Trophoblast cell (in vitro differentiated cells and primary cell): ENCODE measurements around the gene ASB4.

ENCODE experiments used
- DNase-seq, 2 donors: peaks; one replicate each; pipeline ENCODE4 v3.0.0-alpha.2; 2016
- H2AFZ ChIP-seq: 2 replicates; pipeline ENCODE4 v1.6.1; 2013; ENCODE audit warnings: low read length, moderate library complexity, mild to moderate bottlenecking; ENCODE audit not compliant: insufficient read depth, poor library complexity
- H2AK5ac ChIP-seq: 2 replicates; pipeline ENCODE4 v1.6.1; 2013; ENCODE audit warnings: mild to moderate bottlenecking, low read length
- H2BK120ac ChIP-seq: 2 replicates; pipeline ENCODE4 v1.6.1; 2013; ENCODE audit warnings: low read length, mild to moderate bottlenecking, moderate library complexity; ENCODE audit not compliant: insufficient read depth, poor library complexity
- H2BK12ac ChIP-seq: 2 replicates; pipeline ENCODE4 v1.6.1; 2013; ENCODE audit warnings: mild to moderate bottlenecking, low read length, moderate library complexity
- H2BK5ac ChIP-seq: 2 replicates; pipeline ENCODE4 v1.6.1; 2013; ENCODE audit warnings: low read length, low read depth, moderate library complexity, mild to moderate bottlenecking; ENCODE audit not compliant: poor library complexity
- H3K14ac ChIP-seq: 2 replicates; pipeline ENCODE4 v1.6.1; 2013; ENCODE audit warnings: mild to moderate bottlenecking, low read length
- H3K18ac ChIP-seq: 2 replicates; pipeline ENCODE4 v1.6.1; 2013; ENCODE audit warnings: mild to moderate bottlenecking, low read length
- H3K23ac ChIP-seq: 2 replicates; pipeline ENCODE4 v1.6.1; 2013; ENCODE audit warnings: low read length
- H3K27ac ChIP-seq: 2 replicates; pipeline ENCODE4 v1.5.1; 2013; ENCODE audit warnings: low read depth, mild to moderate bottlenecking, inconsistent platforms, low read length, moderate library complexity
- H3K27me3 ChIP-seq: 2 replicates; pipeline ENCODE4 v1.6.1; 2013; ENCODE audit warnings: inconsistent platforms, mild to moderate bottlenecking, low read length, moderate library complexity; ENCODE audit not compliant: insufficient read depth
- H3K36me3 ChIP-seq, 2 experiments: 1 replicate in 1 of 2; 2 replicates in 1 of 2; pipeline ENCODE4 v1.6.1; 2013; ENCODE audit warnings: low read length in 2 of 2, mild to moderate bottlenecking in 2 of 2, moderate library complexity in 1 of 2; ENCODE audit not compliant: insufficient read depth in 2 of 2, control insufficient read depth in 1 of 2
- H3K4ac ChIP-seq: 2 replicates; pipeline ENCODE4 v1.6.1; 2013; ENCODE audit warnings: low read depth, mild to moderate bottlenecking, low read length, moderate library complexity
- H3K4me1 ChIP-seq, 2 experiments: 1 replicate in 1 of 2; 2 replicates in 1 of 2; pipeline ENCODE4 v1.6.1; 2013; ENCODE audit warnings: low read length in 2 of 2, mild to moderate bottlenecking in 2 of 2, moderate library complexity in 1 of 2; ENCODE audit not compliant: insufficient read depth in 2 of 2, control insufficient read depth in 1 of 2
- H3K4me2 ChIP-seq: 2 replicates; pipeline ENCODE4 v1.6.1; 2013; ENCODE audit warnings: inconsistent platforms, mild to moderate bottlenecking, low read length, moderate library complexity
- H3K4me3 ChIP-seq: 2 replicates; pipeline ENCODE4 v1.5.1; 2013; ENCODE audit warnings: mild to moderate bottlenecking, low read depth, low read length, inconsistent platforms
- H3K79me1 ChIP-seq: one replicate; pipeline ENCODE4 v1.6.1; 2013; ENCODE audit warnings: low read length
- H3K79me2 ChIP-seq: 2 replicates; pipeline ENCODE4 v1.6.1; 2013; ENCODE audit warnings: low read length, mild to moderate bottlenecking; ENCODE audit not compliant: control insufficient read depth, insufficient read depth, poor library complexity
- H3K9ac ChIP-seq: 2 replicates; pipeline ENCODE4 v1.6.1; 2013; ENCODE audit warnings: mild to moderate bottlenecking, low read length
- H3K9me3 ChIP-seq: 2 replicates; pipeline ENCODE4 v1.6.1; 2013; ENCODE audit warnings: low read depth, mild to moderate bottlenecking, control low read depth, inconsistent platforms, low read length; ENCODE audit not compliant: insufficient read depth
- H4K12ac ChIP-seq: 2 replicates; pipeline ENCODE4 v1.6.1; 2013; ENCODE audit warnings: low read depth, mild to moderate bottlenecking, low read length, moderate library complexity
- H4K8ac ChIP-seq: 2 replicates; pipeline ENCODE4 v1.6.1; 2013; ENCODE audit warnings: low read depth, mild to moderate bottlenecking, low read length, moderate library complexity
- H4K91ac ChIP-seq: one replicate; pipeline ENCODE4 v1.6.1; 2013; ENCODE audit warnings: low read depth, mild to moderate bottlenecking, low read length, moderate library complexity
- WGBS: extraction: QIAGEN DNeasy Blood & Tissue Kit; methylation state at CpG from one replicate; pipeline ENCODE4 v1.1.7; 2013; ENCODE audit warnings: missing lambda C conversion rate; ENCODE audit not compliant: insufficient read length, insufficient coverage; ENCODE audit errors: extremely low coverage; 5-methylcytosine and 5-hydroxymethylcytosine counted together

The ASB4 gene

GRCh38 chr7:95444796-95445195 lies 40.9 kb upstream of the ASB4 start:
- no peaks in the 10 kb centered on the region for H3K79me1 ChIP-seq
- H4K12ac ChIP-seq = no peak overlapping the region
- no peak overlapping the region for H2AFZ ChIP-seq
- H3K9ac ChIP-seq = no peak overlapping the region
- no peak overlapping the region for H2BK120ac ChIP-seq
- DNase-seq = no peak
- no peak overlapping the region for H3K23ac ChIP-seq
- no peak overlapping the region for H2BK5ac ChIP-seq
- H3K18ac ChIP-seq = no peak overlapping the region
- H3K4me1 ChIP-seq = no peaks in the 10 kb centered on the region
- no peak overlapping the region for H3K27ac ChIP-seq
- H3K36me3 ChIP-seq = no peaks in the 10 kb centered on the region
- no peak overlapping the region for H3K4ac ChIP-seq
- no CpG with 5 or more reads among the region's 2 CpGs for WGBS
- no peaks in the 10 kb centered on the region for H3K9me3 ChIP-seq
- H3K4me3 ChIP-seq = no peak overlapping the region
- no peak overlapping the region for H2AK5ac ChIP-seq
- no peak overlapping the region for H3K14ac ChIP-seq
- no peak overlapping the region for H3K4me2 ChIP-seq
- H4K8ac ChIP-seq = no peak overlapping the region
- no peaks in the 10 kb centered on the region for H3K79me2 ChIP-seq
- no peak overlapping the region for H2BK12ac ChIP-seq
- no peaks in the 10 kb centered on the region for H3K27me3 ChIP-seq
- H4K91ac ChIP-seq = no peak overlapping the region

GRCh38 chr7:95446618-95447017 lies 39.1 kb upstream of the ASB4 start:
- Histone ChIP-seq H3K23ac (no peak overlapping the region), H3K14ac (no peak overlapping the region), H2BK5ac (no peak overlapping the region), H3K27ac (no peak overlapping the region), H2BK12ac (no peak overlapping the region), H3K18ac (no peak overlapping the region), H3K4me3 (no peak overlapping the region), H2BK120ac (no peak overlapping the region), H3K4me1 (no peaks in the 10 kb centered on the region), H3K9me3 (no peaks in the 10 kb centered on the region), H3K36me3 (no peaks in the 10 kb centered on the region), H3K27me3 (no peaks in the 10 kb centered on the region), H3K9ac (no peak overlapping the region), H2AFZ (no peak overlapping the region), H4K91ac (no peak overlapping the region), H4K8ac (no peak overlapping the region), H4K12ac (no peak overlapping the region), H3K4me2 (no peak overlapping the region), H3K79me1 (no peaks in the 10 kb centered on the region), H3K4ac (no peak overlapping the region), H3K79me2 (no peaks in the 10 kb centered on the region), H2AK5ac (no peak overlapping the region)
- no CpG with 5 or more reads among the region's 3 CpGs for WGBS
- no peak for DNase-seq

- Histone ChIP-seq H3K4ac (no peak overlapping the region), H3K27ac (no peak overlapping the region), H3K27me3 (no peaks in the 10 kb centered on the region), H3K4me3 (no peak overlapping the region), H3K36me3 (no peaks in the 10 kb centered on the region), H3K23ac (no peak overlapping the region), H4K8ac (no peak overlapping the region), H2BK12ac (no peak overlapping the region), H3K14ac (no peak overlapping the region), H3K9me3 (no peaks in the 10 kb centered on the region), H2AFZ (no peak overlapping the region), H2AK5ac (no peak overlapping the region), H3K4me1 (no peaks in the 10 kb centered on the region), H2BK120ac (no peak overlapping the region), H2BK5ac (no peak overlapping the region), H3K4me2 (no peak overlapping the region), H3K18ac (no peak overlapping the region), H4K12ac (no peak overlapping the region), H4K91ac (no peak overlapping the region), H3K9ac (no peak overlapping the region), H3K79me2 (no peaks in the 10 kb centered on the region), H3K79me1 (no peaks in the 10 kb centered on the region)
- no CpG with 5 or more reads among the region's 2 CpGs for WGBS
- no peak for DNase-seq
Measured at GRCh38 chr7:95454438-95455045, 31.2 kb upstream of the ASB4 start.

GRCh38 chr7:95457947-95458346 lies 27.8 kb upstream of the ASB4 start:
- no peak overlapping the region for H4K8ac ChIP-seq
- no peak overlapping the region for H3K4ac ChIP-seq
- no peak overlapping the region for H2BK5ac ChIP-seq
- no peak overlapping the region for H3K18ac ChIP-seq
- H3K4me1 ChIP-seq = no peaks in the 10 kb centered on the region
- H3K79me1 ChIP-seq = no peaks in the 10 kb centered on the region
- H3K9me3 ChIP-seq = peaks cover 6% of the 10 kb centered on the region
- no peak overlapping the region for H2AFZ ChIP-seq
- no peak overlapping the region for H2BK12ac ChIP-seq
- H3K27ac ChIP-seq = no peak overlapping the region
- no peak overlapping the region for H3K4me2 ChIP-seq
- H3K4me3 ChIP-seq = no peak overlapping the region
- DNase-seq = no peak
- H4K12ac ChIP-seq = no peak overlapping the region
- H3K9ac ChIP-seq = no peak overlapping the region
- no peaks in the 10 kb centered on the region for H3K79me2 ChIP-seq
- H2AK5ac ChIP-seq = no peak overlapping the region
- H3K36me3 ChIP-seq = no peaks in the 10 kb centered on the region
- no peak overlapping the region for H2BK120ac ChIP-seq
- H4K91ac ChIP-seq = no peak overlapping the region
- no peak overlapping the region for H3K14ac ChIP-seq
- no peaks in the 10 kb centered on the region for H3K27me3 ChIP-seq
- no peak overlapping the region for H3K23ac ChIP-seq
